ENCODE data around the gene GALNT13.

DNA sequence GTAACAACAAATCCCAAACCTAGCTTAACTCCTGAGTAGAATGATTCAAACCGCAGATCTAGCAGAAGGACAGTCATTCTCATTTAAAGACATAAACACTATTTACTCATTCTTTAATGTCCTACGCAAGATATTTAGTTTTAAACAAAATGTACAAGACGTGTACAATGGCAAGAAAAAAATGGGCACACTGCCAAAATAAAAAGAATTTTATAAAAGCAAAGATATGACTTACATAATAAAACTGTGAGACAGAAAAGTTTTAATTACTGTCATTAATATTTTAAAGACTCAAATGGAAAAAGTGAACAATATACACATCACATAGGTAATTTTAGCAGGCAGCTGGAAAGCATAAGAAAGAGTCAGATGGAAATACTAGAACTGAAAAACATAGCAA is 157.8 kb downstream of the GALNT13 start:
- TF ChIP-seq POLR2AphosphoS5 (IDR thresholded peaks at IDR 0.05; ENCODE audit: low read depth, low read length) (no peak), TAF1 (IDR thresholded peaks at IDR 0.05; ENCODE audit: borderline replicate concordance, insufficient read depth, low read length) (no peak)
- TF ChIP-seq, protein P1, sequence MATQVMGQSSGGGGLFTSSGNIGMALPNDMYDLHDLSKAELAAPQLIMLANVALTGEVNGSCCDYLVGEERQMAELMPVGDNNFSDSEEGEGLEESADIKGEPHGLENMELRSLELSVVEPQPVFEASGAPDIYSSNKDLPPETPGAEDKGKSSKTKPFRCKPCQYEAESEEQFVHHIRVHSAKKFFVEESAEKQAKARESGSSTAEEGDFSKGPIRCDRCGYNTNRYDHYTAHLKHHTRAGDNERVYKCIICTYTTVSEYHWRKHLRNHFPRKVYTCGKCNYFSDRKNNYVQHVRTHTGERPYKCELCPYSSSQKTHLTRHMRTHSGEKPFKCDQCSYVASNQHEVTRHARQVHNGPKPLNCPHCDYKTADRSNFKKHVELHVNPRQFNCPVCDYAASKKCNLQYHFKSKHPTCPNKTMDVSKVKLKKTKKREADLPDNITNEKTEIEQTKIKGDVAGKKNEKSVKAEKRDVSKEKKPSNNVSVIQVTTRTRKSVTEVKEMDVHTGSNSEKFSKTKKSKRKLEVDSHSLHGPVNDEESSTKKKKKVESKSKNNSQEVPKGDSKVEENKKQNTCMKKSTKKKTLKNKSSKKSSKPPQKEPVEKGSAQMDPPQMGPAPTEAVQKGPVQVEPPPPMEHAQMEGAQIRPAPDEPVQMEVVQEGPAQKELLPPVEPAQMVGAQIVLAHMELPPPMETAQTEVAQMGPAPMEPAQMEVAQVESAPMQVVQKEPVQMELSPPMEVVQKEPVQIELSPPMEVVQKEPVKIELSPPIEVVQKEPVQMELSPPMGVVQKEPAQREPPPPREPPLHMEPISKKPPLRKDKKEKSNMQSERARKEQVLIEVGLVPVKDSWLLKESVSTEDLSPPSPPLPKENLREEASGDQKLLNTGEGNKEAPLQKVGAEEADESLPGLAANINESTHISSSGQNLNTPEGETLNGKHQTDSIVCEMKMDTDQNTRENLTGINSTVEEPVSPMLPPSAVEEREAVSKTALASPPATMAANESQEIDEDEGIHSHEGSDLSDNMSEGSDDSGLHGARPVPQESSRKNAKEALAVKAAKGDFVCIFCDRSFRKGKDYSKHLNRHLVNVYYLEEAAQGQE (IDR thresholded peaks at IDR 0.05; ENCODE audit: insufficient read depth in 1 of 2, low read depth in 2 of 2, low read length in 2 of 2): no peak

All from PFSK-1 (cell line).